MM.1S (cell line): Measurements from ENCODE around the gene ITGA2.

ENCODE experiments used
- EZH2phosphoT487 ChIP-seq: fragments of 300-600 bp; sonication (generic); IDR thresholded peaks from 2 replicates; pipeline ENCODE4 v1.6.1; 2018; ENCODE audit warnings: antibody characterized with exemption, low read length
- TF ChIP-seq, protein P1 (sequence below): fragments of 300-600 bp; sonication (generic); IDR thresholded peaks from 2 replicates; pipeline ENCODE4 v1.5.1; 2016; ENCODE audit warnings: antibody characterized with exemption, low read length, mixed read lengths

DNA sequence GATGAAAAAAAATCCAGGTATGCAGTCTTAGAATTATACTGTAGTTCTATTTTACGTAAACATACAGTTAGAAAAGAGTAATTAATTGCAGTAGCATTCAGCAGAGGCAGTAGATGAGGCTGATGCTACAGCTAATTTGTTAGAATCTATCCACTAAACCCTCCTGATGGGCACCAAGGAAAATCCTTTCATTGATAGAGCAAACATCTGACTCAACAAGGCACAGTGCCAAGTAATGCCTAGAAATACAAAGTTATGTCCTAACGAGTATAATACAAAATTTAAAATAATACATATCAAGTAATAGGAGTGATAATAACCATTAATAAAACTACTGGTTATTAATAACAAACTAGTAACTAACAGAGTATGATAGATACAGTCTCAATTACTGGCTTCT is 111.5 kb downstream of the ITGA2 start:
- no peak for TF ChIP-seq EZH2phosphoT487
- TF ChIP-seq, protein P1, sequence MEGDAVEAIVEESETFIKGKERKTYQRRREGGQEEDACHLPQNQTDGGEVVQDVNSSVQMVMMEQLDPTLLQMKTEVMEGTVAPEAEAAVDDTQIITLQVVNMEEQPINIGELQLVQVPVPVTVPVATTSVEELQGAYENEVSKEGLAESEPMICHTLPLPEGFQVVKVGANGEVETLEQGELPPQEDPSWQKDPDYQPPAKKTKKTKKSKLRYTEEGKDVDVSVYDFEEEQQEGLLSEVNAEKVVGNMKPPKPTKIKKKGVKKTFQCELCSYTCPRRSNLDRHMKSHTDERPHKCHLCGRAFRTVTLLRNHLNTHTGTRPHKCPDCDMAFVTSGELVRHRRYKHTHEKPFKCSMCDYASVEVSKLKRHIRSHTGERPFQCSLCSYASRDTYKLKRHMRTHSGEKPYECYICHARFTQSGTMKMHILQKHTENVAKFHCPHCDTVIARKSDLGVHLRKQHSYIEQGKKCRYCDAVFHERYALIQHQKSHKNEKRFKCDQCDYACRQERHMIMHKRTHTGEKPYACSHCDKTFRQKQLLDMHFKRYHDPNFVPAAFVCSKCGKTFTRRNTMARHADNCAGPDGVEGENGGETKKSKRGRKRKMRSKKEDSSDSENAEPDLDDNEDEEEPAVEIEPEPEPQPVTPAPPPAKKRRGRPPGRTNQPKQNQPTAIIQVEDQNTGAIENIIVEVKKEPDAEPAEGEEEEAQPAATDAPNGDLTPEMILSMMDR: no peak
